ENCODE data around the gene SIM2.

- no peak for TF ChIP-seq CTCF (IDR thresholded peaks at IDR 0.05)
- no peak for TF ChIP-seq POLR2A (IDR thresholded peaks at IDR 0.05)
Measured at GRCh38 chr21:36735201-36735515, 36.2 kb downstream of the SIM2 start.
